Stimulated activated CD4-positive, alpha-beta T cell treated with anti-CD3 and anti-CD28 coated beads, Interleukin-12 subunit alpha, Interleukin-12 subunit beta, amount 100 ng/mL, for 4 hours (primary cell): Measurements from ENCODE around the gene OLIG2.

Experiments
- DNase-seq: peaks from one replicate; pipeline ENCODE4 v3.0.0-alpha.2; 2020

Gene OLIG2

GRCh38 chr21:33069243-33069642 is 43.5 kb downstream of the OLIG2 start:
- no peak for DNase-seq

DNA sequence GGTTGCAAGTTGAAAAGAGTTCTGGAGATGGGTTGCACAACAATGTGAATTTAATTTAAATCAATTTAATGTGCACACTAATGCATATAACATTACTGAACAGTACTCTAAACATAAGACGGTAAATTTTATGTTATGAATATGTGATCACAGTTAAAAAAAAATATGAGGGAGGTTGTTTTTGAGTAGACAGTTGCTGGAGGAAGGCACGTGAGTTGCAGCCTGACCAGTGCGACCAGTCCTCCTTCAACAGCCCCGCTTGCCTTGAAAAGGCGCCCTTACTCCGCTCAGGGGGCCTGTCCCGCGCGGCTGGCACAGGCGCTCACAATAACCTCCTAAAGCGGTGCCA is 43.9 kb downstream of the OLIG2 start:
- DNase-seq = no peak

GRCh38 chr21:33069994-33070743 is 44.4 kb downstream of the OLIG2 start, which contains the start of gene OLIG1:
Gene OLIG1 (plus strand): TSS chr21:33070141. CDS start chr21:33070247, 106 bp downstream.
- peak; percentile 54 for DNase-seq

DNA sequence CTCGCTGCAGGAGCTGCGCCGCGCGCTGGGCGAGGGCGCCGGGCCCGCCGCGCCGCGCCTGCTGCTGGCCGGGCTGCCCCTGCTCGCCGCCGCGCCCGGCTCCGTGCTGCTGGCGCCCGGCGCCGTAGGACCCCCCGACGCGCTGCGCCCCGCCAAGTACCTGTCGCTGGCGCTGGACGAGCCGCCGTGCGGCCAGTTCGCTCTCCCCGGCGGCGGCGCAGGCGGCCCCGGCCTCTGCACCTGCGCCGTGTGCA is 44.9 kb downstream of the OLIG2 start:
- no peak for DNase-seq

DNA sequence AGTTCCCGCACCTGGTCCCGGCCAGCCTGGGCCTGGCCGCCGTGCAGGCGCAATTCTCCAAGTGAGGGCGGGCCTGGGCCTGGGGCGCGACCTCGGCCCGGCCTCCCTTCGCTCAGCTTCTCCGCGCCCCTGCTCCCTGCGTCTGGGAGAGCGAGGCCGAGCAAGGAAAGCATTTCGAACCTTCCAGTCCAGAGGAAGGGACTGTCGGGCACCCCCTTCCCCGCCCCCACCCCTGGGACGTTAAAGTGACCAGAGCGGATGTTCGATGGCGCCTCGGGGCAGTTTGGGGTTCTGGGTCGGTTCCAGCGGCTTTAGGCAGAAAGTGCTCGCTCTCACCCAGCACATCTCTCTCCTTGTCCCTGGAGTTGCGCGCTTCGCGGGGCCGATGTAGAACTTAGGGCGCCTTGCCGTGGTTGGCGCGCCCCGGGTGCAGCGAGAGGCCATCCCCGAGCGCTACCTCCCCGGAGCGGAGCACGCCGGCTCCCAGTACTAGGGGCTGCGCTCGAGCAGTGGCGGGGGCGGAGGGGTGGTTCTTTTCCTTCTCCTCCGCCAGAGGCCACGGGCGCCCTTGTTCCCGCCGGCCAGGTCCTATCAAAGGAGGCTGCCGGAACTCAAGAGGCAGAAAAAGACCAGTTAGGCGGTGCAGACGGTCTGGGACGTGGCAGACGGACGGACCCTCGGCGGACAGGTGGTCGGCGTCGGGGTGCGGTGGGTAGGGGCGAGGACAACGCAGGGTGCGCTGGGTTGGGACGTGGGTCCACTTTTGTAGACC is 45.4 kb downstream of the OLIG2 start:
- peak; percentile 15 for DNase-seq

- no peak for DNase-seq
Measured at GRCh38 chr21:33071770-33072306, 46.1 kb downstream of the OLIG2 start.

GRCh38 chr21:33073636-33074035 is 47.9 kb downstream of the OLIG2 start:
- no peak for DNase-seq

DNA sequence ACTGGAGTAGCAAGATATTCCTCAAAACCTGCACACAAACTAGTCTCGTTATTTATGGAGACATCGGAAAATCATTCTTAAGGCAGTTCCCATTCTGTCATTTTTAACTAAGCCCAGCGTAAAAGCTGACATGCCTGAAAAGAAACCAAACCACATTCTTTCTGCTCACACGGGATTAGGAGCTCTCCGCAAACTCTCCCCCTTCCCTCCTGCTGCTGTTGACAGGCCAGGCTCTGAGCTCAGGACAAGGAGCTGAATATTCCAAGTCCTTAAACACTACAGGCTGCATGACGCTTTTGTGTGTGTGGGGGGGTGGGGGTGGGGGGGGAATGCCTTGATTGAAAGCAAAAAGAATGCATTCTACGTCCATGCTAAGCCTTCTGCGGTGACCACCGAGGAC is 49.4 kb downstream of the OLIG2 start:
- DNase-seq = no peak

GRCh38 chr21:33075596-33076195 is 50.0 kb downstream of the OLIG2 start:
- no peak for DNase-seq

DNA sequence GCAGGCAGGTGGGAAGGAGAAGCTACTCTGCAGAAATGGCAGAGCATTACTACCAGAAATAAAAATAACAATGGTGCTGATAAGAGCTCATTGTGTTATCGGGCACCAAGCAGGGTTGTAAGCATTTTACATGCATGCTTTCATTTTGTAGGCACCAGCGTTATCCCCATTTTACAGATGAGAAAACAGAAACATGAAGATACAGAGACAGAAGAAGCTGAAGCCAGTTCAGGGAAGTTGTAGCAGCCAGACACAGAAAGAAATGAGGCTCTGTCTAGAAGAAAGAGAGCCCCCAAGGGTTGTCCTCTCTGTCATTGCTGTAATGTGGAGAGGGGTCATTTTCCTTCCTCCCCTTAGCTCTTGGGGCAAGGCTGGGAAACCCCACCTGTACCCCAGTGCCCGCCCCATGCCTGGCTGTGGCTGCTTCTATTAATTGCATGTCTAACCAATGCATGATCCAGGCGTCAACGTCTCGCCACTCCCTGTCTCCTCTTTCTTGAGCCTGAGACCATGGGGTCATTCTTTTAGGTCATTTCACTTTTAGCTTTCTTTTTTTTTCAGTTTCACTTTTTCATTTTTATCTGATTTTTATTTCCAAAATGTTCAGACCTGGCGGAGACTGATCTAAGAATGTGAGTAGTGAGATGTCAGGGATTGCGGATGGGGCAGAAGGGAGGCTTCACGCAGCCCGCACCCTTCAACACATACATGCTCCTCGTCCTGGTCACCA is 51.0 kb downstream of the OLIG2 start:
- DNase-seq = no peak
